ENCODE measurements around the gene PGM2. TPM values are rescaled to one million over a fixed set of nuclear protein-coding genes. Genes with fewer than 3 reads are reported as not detected.

PGM2 gene
- total and polyA plus RNA-seq, 2 donors = 20.5 to 46.2 TPM

- Histone ChIP-seq H3K4me1 (ENCODE audit: control insufficient read depth in 2 of 2, insufficient read depth in 2 of 2, low read length in 2 of 2) (no peaks in the 10 kb centered on the region), H3K9me3 (ENCODE audit: control insufficient read depth in 2 of 2, insufficient read depth in 1 of 2, low read length in 1 of 2) (peaks cover 0 to 7% of the 10 kb centered on the region in 2 donors), H3K27ac (ENCODE audit: low read depth in 1 of 2, low read length in 1 of 2) (no peak overlapping the region), H3K27me3 (ENCODE audit: control insufficient read depth in 2 of 2, insufficient read depth in 1 of 2, low read length in 1 of 2) (no peaks in the 10 kb centered on the region), H3K4me3 (ENCODE audit: low read length in 2 of 2) (no peak overlapping the region), H3K36me3 (ENCODE audit: control insufficient read depth in 2 of 2, insufficient read depth in 2 of 2, low read length in 1 of 2) (no peaks in the 10 kb centered on the region)
- DNase-seq (ENCODE audit: low read depth in 6 of 9, low spot score in 9 of 9) = peak in 4 of 9 donors; percentile 8 to 49 (median 21)
Observed at GRCh38 chr4:37793562-37793961, 32.9 kb upstream of the PGM2 start.

- no peaks in the 10 kb centered on the region for H3K4me1 ChIP-seq (ENCODE audit: control insufficient read depth in 2 of 2, insufficient read depth in 2 of 2, low read length in 2 of 2)
- H3K9me3 ChIP-seq (ENCODE audit: control insufficient read depth in 2 of 2, insufficient read depth in 1 of 2, low read length in 1 of 2) = peaks cover 0 to 7% of the 10 kb centered on the region in 2 donors
- no peaks in the 10 kb centered on the region for H3K36me3 ChIP-seq (ENCODE audit: control insufficient read depth in 2 of 2, insufficient read depth in 2 of 2, low read length in 1 of 2)
- WGBS = 96% methylated on average over 2 of the region's 2 CpGs
- DNase-seq (ENCODE audit: low read depth in 6 of 9, low spot score in 9 of 9) = no peak
- H3K27me3 ChIP-seq (ENCODE audit: control insufficient read depth in 2 of 2, insufficient read depth in 1 of 2, low read length in 1 of 2) = no peaks in the 10 kb centered on the region
- no peak overlapping the region for H3K27ac ChIP-seq (ENCODE audit: low read depth in 1 of 2, low read length in 1 of 2)
- no peak overlapping the region for H3K4me3 ChIP-seq (ENCODE audit: low read length in 2 of 2)
Observed at GRCh38 chr4:37794056-37794455, 32.4 kb upstream of the PGM2 start.

DNA sequence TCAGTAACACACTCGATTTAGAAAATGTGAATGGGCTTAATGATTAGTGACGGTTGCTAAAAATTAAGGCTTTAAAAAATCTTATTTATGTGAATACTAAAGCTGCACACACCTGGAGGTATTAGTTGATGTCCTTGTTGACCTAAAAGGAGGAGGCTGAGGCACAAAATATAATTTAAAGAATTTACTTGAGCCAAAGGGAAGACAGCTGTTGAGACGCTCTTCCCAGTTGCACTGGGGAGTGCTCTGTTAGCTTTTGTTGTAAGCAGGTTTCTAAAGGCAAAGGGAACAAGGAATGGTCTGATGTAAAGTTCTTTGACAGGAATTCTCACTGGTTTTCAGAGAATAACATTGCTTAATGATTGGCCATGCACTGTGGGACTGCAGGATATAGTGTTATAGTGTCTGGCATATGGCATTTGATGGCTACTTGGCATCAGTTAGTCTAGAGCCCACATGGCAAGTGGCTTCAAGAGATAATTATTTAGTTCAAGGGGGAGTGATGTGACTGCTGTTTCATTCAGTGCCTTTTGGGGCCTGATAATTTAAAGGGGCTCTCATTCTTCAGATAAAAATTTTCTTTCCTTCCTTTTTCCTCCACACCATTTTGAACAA is 30.8 kb upstream of the PGM2 start:
- WGBS = 95% methylated on average over 3 of the region's 3 CpGs
- no peak overlapping the region for H3K27ac ChIP-seq (ENCODE audit: low read depth in 1 of 2, low read length in 1 of 2)
- H3K4me1 ChIP-seq (ENCODE audit: control insufficient read depth in 2 of 2, insufficient read depth in 2 of 2, low read length in 2 of 2) = no peaks in the 10 kb centered on the region
- H3K9me3 ChIP-seq (ENCODE audit: control insufficient read depth in 2 of 2, insufficient read depth in 1 of 2, low read length in 1 of 2) = peaks cover 0 to 7% of the 10 kb centered on the region in 2 donors
- no peaks in the 10 kb centered on the region for H3K27me3 ChIP-seq (ENCODE audit: control insufficient read depth in 2 of 2, insufficient read depth in 1 of 2, low read length in 1 of 2)
- no peak for DNase-seq (ENCODE audit: low read depth in 6 of 9, low spot score in 9 of 9)
- H3K36me3 ChIP-seq (ENCODE audit: control insufficient read depth in 2 of 2, insufficient read depth in 2 of 2, low read length in 1 of 2) = no peaks in the 10 kb centered on the region
- no peak overlapping the region for H3K4me3 ChIP-seq (ENCODE audit: low read length in 2 of 2)

- no peaks in the 10 kb centered on the region for H3K36me3 ChIP-seq (ENCODE audit: control insufficient read depth in 2 of 2, insufficient read depth in 2 of 2, low read length in 1 of 2)
- DNase-seq (ENCODE audit: low read depth in 6 of 9, low spot score in 9 of 9) = no peak
- H3K4me3 ChIP-seq (ENCODE audit: low read length in 2 of 2) = no peak overlapping the region
- 96% methylated on average over 2 of the region's 2 CpGs for WGBS
- H3K27me3 ChIP-seq (ENCODE audit: control insufficient read depth in 2 of 2, insufficient read depth in 1 of 2, low read length in 1 of 2) = no peaks in the 10 kb centered on the region
- H3K27ac ChIP-seq (ENCODE audit: low read depth in 1 of 2, low read length in 1 of 2) = no peak overlapping the region
- H3K9me3 ChIP-seq (ENCODE audit: control insufficient read depth in 2 of 2, insufficient read depth in 1 of 2, low read length in 1 of 2) = peaks cover 0 to under 1% of the 10 kb centered on the region in 2 donors
- no peaks in the 10 kb centered on the region for H3K4me1 ChIP-seq (ENCODE audit: control insufficient read depth in 2 of 2, insufficient read depth in 2 of 2, low read length in 2 of 2)
Observed at GRCh38 chr4:37797374-37797773, 29.1 kb upstream of the PGM2 start.

GRCh38 chr4:37797923-37798322 is 28.6 kb upstream of the PGM2 start:
- Histone ChIP-seq H3K27me3 (ENCODE audit: control insufficient read depth in 2 of 2, insufficient read depth in 1 of 2, low read length in 1 of 2) (no peaks in the 10 kb centered on the region), H3K4me1 (ENCODE audit: control insufficient read depth in 2 of 2, insufficient read depth in 2 of 2, low read length in 2 of 2) (no peaks in the 10 kb centered on the region), H3K9me3 (ENCODE audit: control insufficient read depth in 2 of 2, insufficient read depth in 1 of 2, low read length in 1 of 2) (no peaks in the 10 kb centered on the region), H3K36me3 (ENCODE audit: control insufficient read depth in 2 of 2, insufficient read depth in 2 of 2, low read length in 1 of 2) (no peaks in the 10 kb centered on the region), H3K4me3 (ENCODE audit: low read length in 2 of 2) (no peak overlapping the region), H3K27ac (ENCODE audit: low read depth in 1 of 2, low read length in 1 of 2) (no peak overlapping the region)
- DNase-seq (ENCODE audit: low read depth in 6 of 9, low spot score in 9 of 9) = no peak
- 98% methylated on average over 2 of the region's 2 CpGs for WGBS

- no peak overlapping the region for H3K4me3 ChIP-seq (ENCODE audit: low read length in 2 of 2)
- DNase-seq (ENCODE audit: low read depth in 6 of 9, low spot score in 9 of 9) = no peak
- H3K9me3 ChIP-seq (ENCODE audit: control insufficient read depth in 2 of 2, insufficient read depth in 1 of 2, low read length in 1 of 2) = no peaks in the 10 kb centered on the region
- H3K36me3 ChIP-seq (ENCODE audit: control insufficient read depth in 2 of 2, insufficient read depth in 2 of 2, low read length in 1 of 2) = no peaks in the 10 kb centered on the region
- no peaks in the 10 kb centered on the region for H3K27me3 ChIP-seq (ENCODE audit: control insufficient read depth in 2 of 2, insufficient read depth in 1 of 2, low read length in 1 of 2)
- H3K27ac ChIP-seq (ENCODE audit: low read depth in 1 of 2, low read length in 1 of 2) = no peak overlapping the region
- H3K4me1 ChIP-seq (ENCODE audit: control insufficient read depth in 2 of 2, insufficient read depth in 2 of 2, low read length in 2 of 2) = no peaks in the 10 kb centered on the region
Observed at GRCh38 chr4:37798616-37799015, 27.9 kb upstream of the PGM2 start.

GRCh38 chr4:37799941-37800554 is 26.4 kb upstream of the PGM2 start:
- no peaks in the 10 kb centered on the region for H3K27me3 ChIP-seq (ENCODE audit: control insufficient read depth in 2 of 2, insufficient read depth in 1 of 2, low read length in 1 of 2)

DNA sequence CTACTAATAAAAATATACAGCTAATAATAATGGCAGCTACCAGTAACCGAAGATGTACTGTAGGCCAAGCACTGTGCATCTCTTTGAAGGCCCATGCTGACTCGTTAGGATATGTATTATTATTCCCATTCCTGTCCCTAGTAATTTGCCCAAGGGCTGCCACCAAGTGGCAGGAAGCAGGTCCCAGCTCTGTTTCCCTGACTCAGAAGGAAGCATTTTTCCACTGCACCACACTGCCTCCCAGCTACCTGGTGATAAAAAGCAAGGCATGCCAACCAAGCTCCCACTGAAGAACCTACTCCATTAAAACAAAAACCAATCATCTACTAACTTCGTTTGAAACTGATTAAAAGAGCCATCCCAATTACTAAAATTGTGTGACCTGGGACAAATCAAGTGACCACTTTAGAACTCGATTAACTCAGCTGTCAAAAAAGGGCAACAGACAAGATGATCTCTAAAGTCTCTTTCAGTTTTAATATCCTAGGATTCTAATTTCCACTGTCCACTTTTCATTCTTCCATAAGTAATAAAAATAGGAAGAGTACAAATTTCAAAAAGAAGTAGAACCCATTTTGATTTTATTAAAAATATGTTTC is 24.3 kb upstream of the PGM2 start:
- DNase-seq (ENCODE audit: low read depth in 6 of 9, low spot score in 9 of 9) = no peak
- H3K27me3 ChIP-seq (ENCODE audit: control insufficient read depth in 2 of 2, insufficient read depth in 1 of 2, low read length in 1 of 2) = no peaks in the 10 kb centered on the region
- no peak overlapping the region for H3K27ac ChIP-seq (ENCODE audit: low read depth in 1 of 2, low read length in 1 of 2)
- no peaks in the 10 kb centered on the region for H3K4me1 ChIP-seq (ENCODE audit: control insufficient read depth in 2 of 2, insufficient read depth in 2 of 2, low read length in 2 of 2)
- H3K36me3 ChIP-seq (ENCODE audit: control insufficient read depth in 2 of 2, insufficient read depth in 2 of 2, low read length in 1 of 2) = no peaks in the 10 kb centered on the region
- 83% methylated on average over 4 of the region's 4 CpGs for WGBS
- no peak overlapping the region for H3K4me3 ChIP-seq (ENCODE audit: low read length in 2 of 2)
- H3K9me3 ChIP-seq (ENCODE audit: control insufficient read depth in 2 of 2, insufficient read depth in 1 of 2, low read length in 1 of 2) = no peaks in the 10 kb centered on the region

More at GRCh38 chr4:37799941-37800554, 26.4 kb upstream of the PGM2 start:
- H3K4me3 ChIP-seq (ENCODE audit: low read length in 2 of 2) = no peak overlapping the region
- no peaks in the 10 kb centered on the region for H3K4me1 ChIP-seq (ENCODE audit: control insufficient read depth in 2 of 2, insufficient read depth in 2 of 2, low read length in 2 of 2)
- no peak overlapping the region for H3K27ac ChIP-seq (ENCODE audit: low read depth in 1 of 2, low read length in 1 of 2)
- WGBS = 48% methylated on average over 4 of the region's 4 CpGs
- no peaks in the 10 kb centered on the region for H3K9me3 ChIP-seq (ENCODE audit: control insufficient read depth in 2 of 2, insufficient read depth in 1 of 2, low read length in 1 of 2)
- no peak for DNase-seq (ENCODE audit: low read depth in 6 of 9, low spot score in 9 of 9)
- H3K36me3 ChIP-seq (ENCODE audit: control insufficient read depth in 2 of 2, insufficient read depth in 2 of 2, low read length in 1 of 2) = no peaks in the 10 kb centered on the region

GRCh38 chr4:37803348-37803973 is 23.0 kb upstream of the PGM2 start:
- 39% methylated on average over 4 of the region's 4 CpGs for WGBS
- Histone ChIP-seq H3K27me3 (ENCODE audit: control insufficient read depth in 2 of 2, insufficient read depth in 1 of 2, low read length in 1 of 2) (no peaks in the 10 kb centered on the region), H3K36me3 (ENCODE audit: control insufficient read depth in 2 of 2, insufficient read depth in 2 of 2, low read length in 1 of 2) (no peaks in the 10 kb centered on the region), H3K4me3 (ENCODE audit: low read length in 2 of 2) (no peak overlapping the region), H3K27ac (ENCODE audit: low read depth in 1 of 2, low read length in 1 of 2) (no peak overlapping the region), H3K9me3 (ENCODE audit: control insufficient read depth in 2 of 2, insufficient read depth in 1 of 2, low read length in 1 of 2) (no peaks in the 10 kb centered on the region), H3K4me1 (ENCODE audit: control insufficient read depth in 2 of 2, insufficient read depth in 2 of 2, low read length in 2 of 2) (no peaks in the 10 kb centered on the region)
- peak in 3 of 9 donors; percentile 40 to 80 (median 53) for DNase-seq (ENCODE audit: low read depth in 6 of 9, low spot score in 9 of 9)

Measured in thymus (tissue), 11 donors.